ENCODE measurements around the gene SLC27A3. TPM values are rescaled to one million over a fixed set of nuclear protein-coding genes. Genes with fewer than 3 reads are reported as not detected.

SLC27A3 gene
- total RNA-seq, 6 donors from 2014 or later, result 92.8 to 272 (median 167) TPM

DNA sequence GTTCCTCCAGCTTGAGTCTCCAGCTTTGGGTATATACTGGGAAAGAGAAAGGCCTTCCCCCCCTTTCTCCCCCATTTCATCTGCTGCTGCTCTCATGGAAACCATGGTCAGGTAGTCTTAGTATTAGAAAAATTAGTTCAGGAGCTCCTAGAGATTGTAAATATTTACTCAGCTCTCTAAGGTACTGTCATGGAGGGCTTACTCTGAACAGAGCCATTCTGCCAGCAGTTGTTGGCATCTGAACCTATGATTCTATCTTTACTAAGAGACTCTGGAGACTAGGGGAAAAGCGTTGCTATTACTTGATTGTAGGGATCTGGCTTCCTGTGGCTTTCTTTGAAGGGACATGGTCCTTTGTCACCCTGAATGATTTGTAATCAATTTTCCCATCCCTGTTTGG lies 41.2 kb upstream of the SLC27A3 start:
- no peak for TF ChIP-seq POLR2A (IDR thresholded peaks at IDR 0.05)
- TF ChIP-seq EP300 (IDR thresholded peaks at IDR 0.05), result no peak
- no peak for TF ChIP-seq POLR2AphosphoS5 (IDR thresholded peaks at IDR 0.05)
- H3K27me3 ChIP-seq, result no peaks in the 10 kb centered on the region
- DNase-seq (no peak), ATAC-seq (ENCODE audit: low FRiP score in 2 of 2) (peak in 1 of 2 donors; percentile 53)
- H3K9me3 ChIP-seq, result no peaks in the 10 kb centered on the region
- H3K27ac ChIP-seq, result peak overlapping the region; percentile 52 to 81 (median 57)
- 40 to 70% methylated on average over 1 of the region's 1 CpG for WGBS, 2 donors
- H3K4me1 ChIP-seq, result peaks cover 24 to 45% (median 44%) of the 10 kb centered on the region in 4 donors
- no peak overlapping the region for H3K4me3 ChIP-seq
- H3K36me3 ChIP-seq, result peaks cover 0 to 4% (median under 1%) of the 10 kb centered on the region in 4 donors

DNA sequence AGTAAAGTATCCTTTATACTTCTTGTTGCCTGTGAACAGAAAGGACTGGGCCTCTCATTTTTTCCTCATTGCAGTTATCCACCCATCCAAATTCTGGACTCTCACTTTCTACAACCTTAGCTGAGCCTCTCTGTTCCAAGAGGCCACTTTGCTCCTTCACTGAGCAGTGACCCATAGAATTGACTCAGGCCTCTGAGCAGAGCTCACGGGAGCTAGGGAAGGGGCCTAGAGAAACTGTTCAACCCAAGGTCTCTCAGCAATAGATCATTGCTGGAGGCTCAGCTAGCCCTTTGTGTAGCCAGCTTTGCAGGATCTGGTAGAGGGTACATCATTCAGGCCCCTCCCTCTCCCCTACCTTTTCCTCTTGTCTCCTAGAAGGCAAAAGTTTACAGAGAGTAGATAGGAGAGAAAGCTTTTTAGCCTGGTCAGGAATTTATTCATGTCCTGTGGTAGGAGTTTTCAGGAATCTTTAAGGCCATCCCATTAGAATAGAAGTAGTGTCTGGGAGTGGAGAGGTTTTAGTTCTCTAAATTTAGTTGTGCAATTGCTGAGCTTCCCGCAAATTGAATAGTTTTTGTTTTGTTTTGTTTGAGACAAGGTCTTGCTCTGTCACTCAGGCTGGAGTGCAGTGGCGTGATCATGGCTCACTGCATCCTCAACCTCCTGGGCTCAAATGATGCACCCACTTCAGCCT lies 40.7 kb upstream of the SLC27A3 start:
- peaks cover 18 to 39% (median 38%) of the 10 kb centered on the region in 4 donors for H3K4me1 ChIP-seq
- peaks cover 0 to 10% (median 4%) of the 10 kb centered on the region in 4 donors for H3K36me3 ChIP-seq
- DNase-seq (peak in 1 of 2 donors; percentile 45), ATAC-seq (ENCODE audit: low FRiP score in 2 of 2) (peak in 1 of 2 donors; percentile 56)
- no peaks in the 10 kb centered on the region for H3K9me3 ChIP-seq
- no peaks in the 10 kb centered on the region for H3K27me3 ChIP-seq
- no peak overlapping the region for H3K4me3 ChIP-seq
- WGBS, 2 donors, result 41 to 44% methylated on average over 3 of the region's 3 CpGs
- TF ChIP-seq POLR2AphosphoS5 (IDR thresholded peaks at IDR 0.05) (peak in 1 of 2 donors; percentile 11), EP300 (IDR thresholded peaks at IDR 0.05) (peak in 1 of 4 donors; percentile 31), CTCF (IDR thresholded peaks at IDR 0.05) (no peak)
- peak overlapping the region; percentile 52 to 81 (median 57) for H3K27ac ChIP-seq

DNA sequence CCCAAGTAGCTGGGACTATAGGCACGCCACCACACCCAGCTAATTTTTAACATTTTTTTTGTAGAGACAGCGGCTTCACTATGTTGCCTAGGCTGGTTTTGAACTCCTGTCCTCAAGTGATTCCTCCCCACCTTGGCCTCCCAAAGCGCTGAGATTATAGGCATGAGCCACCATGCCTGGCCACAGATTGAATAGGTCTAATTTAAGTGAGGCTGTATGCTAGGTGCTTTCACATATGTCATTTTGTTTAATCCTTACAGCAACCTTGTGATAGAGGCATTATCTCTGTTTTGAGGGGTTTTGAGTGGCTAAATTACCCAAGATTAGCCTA lies 40.2 kb upstream of the SLC27A3 start:
- Histone ChIP-seq H3K27me3 (no peaks in the 10 kb centered on the region), H3K4me1 (peaks cover 13 to 34% (median 33%) of the 10 kb centered on the region in 4 donors), H3K9me3 (no peaks in the 10 kb centered on the region), H3K36me3 (peaks cover 0 to 14% (median 7%) of the 10 kb centered on the region in 4 donors), H3K27ac (peak overlapping the region; percentile 52 to 81 (median 57)), H3K4me3 (no peak overlapping the region)
- DNase-seq (no peak), ATAC-seq (ENCODE audit: low FRiP score in 2 of 2) (no peak)
- no peak for TF ChIP-seq CTCF (IDR thresholded peaks at IDR 0.05)
- no peak for TF ChIP-seq POLR2A (IDR thresholded peaks at IDR 0.05)
- TF ChIP-seq EP300 (IDR thresholded peaks at IDR 0.05), result no peak
- TF ChIP-seq POLR2AphosphoS5 (IDR thresholded peaks at IDR 0.05), result no peak
- 82 to 96% methylated on average over 3 of the region's 3 CpGs for WGBS, 2 donors

DNA sequence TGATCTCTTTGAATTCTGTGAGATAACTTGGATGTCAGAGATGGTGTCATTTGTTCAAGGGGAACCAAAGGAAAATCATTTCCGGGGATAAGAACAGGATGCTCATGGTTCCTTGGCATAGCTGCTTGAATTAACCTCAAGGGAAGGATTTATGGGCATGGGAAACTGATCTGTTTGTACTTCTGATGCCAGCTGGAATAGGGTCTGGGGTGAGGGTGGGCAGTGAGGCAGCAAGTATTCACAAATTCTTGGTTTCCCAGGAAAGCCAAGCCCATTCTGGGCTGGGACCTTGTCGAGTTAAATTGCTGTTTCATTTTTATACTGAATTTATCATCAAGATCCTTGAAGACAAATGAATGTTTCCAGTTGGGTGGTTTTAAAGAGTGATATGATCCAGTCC lies 33.2 kb upstream of the SLC27A3 start:
- peak overlapping the region in 1 of 4 donors; percentile 46 for H3K27ac ChIP-seq
- ATAC-seq (ENCODE audit: low FRiP score in 2 of 2) (no peak), DNase-seq (no peak)
- peaks cover 3 to 7% (median 5%) of the 10 kb centered on the region in 4 donors for H3K4me1 ChIP-seq
- H3K9me3 ChIP-seq, result no peaks in the 10 kb centered on the region
- TF ChIP-seq POLR2A (IDR thresholded peaks at IDR 0.05), result no peak
- no peak for TF ChIP-seq POLR2AphosphoS5 (IDR thresholded peaks at IDR 0.05)
- no peak for TF ChIP-seq CTCF (IDR thresholded peaks at IDR 0.05)
- TF ChIP-seq EP300 (IDR thresholded peaks at IDR 0.05), result no peak
- no peaks in the 10 kb centered on the region for H3K27me3 ChIP-seq
- 61 to 63% methylated on average over 2 of the region's 2 CpGs for WGBS, 2 donors
- H3K4me3 ChIP-seq, result no peak overlapping the region
- peaks cover 5 to 76% (median 51%) of the 10 kb centered on the region in 4 donors for H3K36me3 ChIP-seq

GRCh38 chr1:153742411-153743142 lies 32.6 kb upstream of the SLC27A3 start:
- Histone ChIP-seq H3K27me3 (no peaks in the 10 kb centered on the region), H3K4me1 (peaks cover 3 to 7% (median 5%) of the 10 kb centered on the region in 4 donors), H3K4me3 (no peak overlapping the region), H3K9me3 (no peaks in the 10 kb centered on the region), H3K27ac (peak overlapping the region in 2 of 4 donors; percentile 10 to 46), H3K36me3 (peaks cover 5 to 82% (median 57%) of the 10 kb centered on the region in 4 donors)
- no peak for TF ChIP-seq EP300 (IDR thresholded peaks at IDR 0.05)
- TF ChIP-seq POLR2AphosphoS5 (IDR thresholded peaks at IDR 0.05), result no peak
- no peak for TF ChIP-seq POLR2A (IDR thresholded peaks at IDR 0.05)
- no peak for TF ChIP-seq CTCF (IDR thresholded peaks at IDR 0.05)
- no peak for DNase-seq
- ATAC-seq (ENCODE audit: low FRiP score in 2 of 2), result peak; percentile 68 to 91
- WGBS, 2 donors, result 60 to 62% methylated on average over 5 of the region's 5 CpGs

Data from upper lobe of left lung (tissue), 6 donors.